ENCODE measurements around the gene GARIN5B. TPM values are rescaled to one million over a fixed set of nuclear protein-coding genes. Genes with fewer than 3 reads are reported as not detected.
A peak's percentile ranks its signal among the peaks of the same experiment; 100 is the strongest.
"Not testable (repeated sequence)": the region's sequence is repeated elsewhere in the genome, so short reads cannot be mapped to it uniquely, and the experiment has no call there.

GARIN5B gene
- total and polyA plus RNA-seq, 5 donors from 2014 or later: not detected

DNA sequence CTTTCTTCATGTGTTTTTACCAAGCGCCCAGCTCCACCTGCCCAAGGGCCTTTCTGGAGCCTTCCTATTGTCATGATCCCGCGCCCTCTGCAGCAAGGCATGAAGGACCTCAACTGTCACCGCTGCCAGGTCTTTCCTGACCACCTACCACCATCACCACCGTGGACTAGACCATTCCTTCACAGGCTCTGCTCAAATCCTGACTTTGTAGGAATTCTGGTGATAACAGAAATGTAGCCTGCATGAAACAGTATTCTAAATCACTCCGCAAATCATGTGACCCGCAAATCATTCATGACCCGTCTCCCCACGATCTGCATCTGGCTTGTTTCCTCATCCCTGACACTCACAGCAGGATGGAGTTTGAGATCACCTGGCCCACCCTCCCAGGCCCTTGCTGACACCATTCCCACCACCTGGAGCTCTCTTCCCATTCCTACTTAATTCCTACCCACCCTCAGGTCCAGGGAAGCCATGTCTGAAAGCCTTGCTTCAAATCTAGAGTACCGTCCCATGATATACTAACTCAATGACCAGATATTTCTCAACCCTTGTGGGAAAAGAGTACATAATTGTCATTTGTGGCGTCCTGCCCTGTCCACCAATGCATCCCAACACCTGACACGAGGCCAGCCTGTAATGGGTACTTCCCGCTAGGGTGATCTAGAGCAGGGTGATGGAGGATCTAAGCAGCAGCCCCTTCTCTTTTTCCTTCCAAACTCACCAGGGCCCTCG lies 43.2 kb upstream of the GARIN5B start:
- H3K36me3 ChIP-seq (ENCODE audit: control insufficient read depth, insufficient read depth, low read length): peaks cover 20% of the 10 kb centered on the region
- H3K4me1 Mint-ChIP-seq: peaks cover 9 to 33% (median 27%) of the 10 kb centered on the region in 4 donors
- no peak for DNase-seq
- H3K9me3 ChIP-seq (ENCODE audit: control insufficient read depth in 2 of 2, low read length in 2 of 2): peaks cover 2 to 7% of the 10 kb centered on the region in 2 experiments
- H3K27me3 ChIP-seq (ENCODE audit: control insufficient read depth, insufficient read depth, low read length): no peaks in the 10 kb centered on the region
- H3K4me3 ChIP-seq (ENCODE audit: low read depth, low read length): peak overlapping the region; percentile 35
- peak overlapping the region; percentile 36 to 87 (median 76) for H3K27ac Mint-ChIP-seq
- H3K27ac ChIP-seq (ENCODE audit: insufficient read depth, low read length, poor library complexity, severe bottlenecking): peak overlapping the region; percentile 25
- peaks cover 9% of the 10 kb centered on the region for H3K27me3 Mint-ChIP-seq
- H3K36me3 Mint-ChIP-seq: peaks cover 23% of the 10 kb centered on the region
- peaks cover 0 to 8% (median 5%) of the 10 kb centered on the region in 7 donors for H3K9me3 Mint-ChIP-seq
- peaks cover 24% of the 10 kb centered on the region for H3K4me1 ChIP-seq (ENCODE audit: control insufficient read depth, insufficient read depth, low read length, poor library complexity, severe bottlenecking)
- no peak for ATAC-seq (ENCODE audit: low read depth in 2 of 2)
- H3K4me3 Mint-ChIP-seq: peak overlapping the region; percentile 84 to 90 (median 88)

DNA sequence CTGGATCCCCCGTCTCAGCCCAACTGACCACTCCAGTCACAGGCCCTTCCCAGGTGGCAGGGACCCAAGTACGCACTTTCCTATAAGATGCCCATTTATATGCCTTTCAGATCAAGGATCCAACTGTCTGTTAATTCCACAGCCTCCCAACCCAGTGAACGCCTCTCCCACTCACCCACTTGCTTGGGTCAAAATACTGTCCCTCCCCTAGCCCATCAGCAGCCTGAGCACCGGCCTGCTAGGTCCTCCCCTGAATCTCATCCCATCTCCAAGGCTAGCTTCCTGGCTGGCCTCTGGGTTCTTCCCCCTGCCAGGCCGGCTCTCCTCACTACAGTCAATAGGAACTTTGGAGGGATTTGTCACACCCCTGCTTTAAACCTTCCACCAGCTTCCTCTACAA lies 42.6 kb upstream of the GARIN5B start:
- H3K27me3 Mint-ChIP-seq: peaks cover 9% of the 10 kb centered on the region
- H3K4me3 Mint-ChIP-seq: peak overlapping the region; percentile 84 to 90 (median 88)
- peaks cover 9 to 33% (median 27%) of the 10 kb centered on the region in 4 donors for H3K4me1 Mint-ChIP-seq
- Histone ChIP-seq H3K27ac (ENCODE audit: insufficient read depth, low read length, poor library complexity, severe bottlenecking) (no peak overlapping the region), H3K36me3 (ENCODE audit: control insufficient read depth, insufficient read depth, low read length) (peaks cover 25% of the 10 kb centered on the region), H3K4me1 (ENCODE audit: control insufficient read depth, insufficient read depth, low read length, poor library complexity, severe bottlenecking) (peaks cover 24% of the 10 kb centered on the region), H3K4me3 (ENCODE audit: low read depth, low read length) (peak overlapping the region; percentile 35), H3K27me3 (ENCODE audit: control insufficient read depth, insufficient read depth, low read length) (no peaks in the 10 kb centered on the region), H3K9me3 (ENCODE audit: control insufficient read depth in 2 of 2, low read length in 2 of 2) (peaks cover 2 to 7% of the 10 kb centered on the region in 2 experiments)
- H3K36me3 Mint-ChIP-seq: peaks cover 23% of the 10 kb centered on the region
- H3K27ac Mint-ChIP-seq: peak overlapping the region; percentile 36 to 84 (median 49)
- H3K9me3 Mint-ChIP-seq: peaks cover 0 to 8% (median 5%) of the 10 kb centered on the region in 7 donors
- no peak for ATAC-seq (ENCODE audit: low read depth in 2 of 2)
- no peak for DNase-seq

DNA sequence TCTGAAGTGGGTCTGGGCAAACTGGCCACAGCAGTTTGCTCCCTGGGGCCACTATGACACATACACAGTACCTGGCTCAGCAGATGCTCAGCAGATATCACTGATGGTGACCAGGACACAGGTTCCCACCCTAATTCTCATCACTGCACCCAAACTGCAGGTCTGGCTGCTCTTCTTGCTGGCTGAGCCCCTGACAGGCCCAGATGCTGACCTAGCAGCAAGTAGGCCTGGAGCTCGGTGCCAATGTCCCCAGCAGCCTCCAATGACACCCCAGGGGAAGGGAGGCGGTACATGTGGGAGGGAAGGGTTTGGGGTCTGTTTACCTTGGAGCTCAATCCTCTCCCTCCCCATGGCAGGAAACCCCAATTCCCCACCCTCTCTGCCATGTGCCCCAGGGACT lies 39.4 kb upstream of the GARIN5B start:
- Histone ChIP-seq H3K4me3 (ENCODE audit: low read depth, low read length) (no peak overlapping the region), H3K27me3 (ENCODE audit: control insufficient read depth, insufficient read depth, low read length) (no peaks in the 10 kb centered on the region), H3K4me1 (ENCODE audit: control insufficient read depth, insufficient read depth, low read length, poor library complexity, severe bottlenecking) (peaks cover 27% of the 10 kb centered on the region), H3K36me3 (ENCODE audit: control insufficient read depth, insufficient read depth, low read length) (peaks cover 30% of the 10 kb centered on the region), H3K9me3 (ENCODE audit: control insufficient read depth in 2 of 2, low read length in 2 of 2) (no peaks in the 10 kb centered on the region), H3K27ac (ENCODE audit: insufficient read depth, low read length, poor library complexity, severe bottlenecking) (no peak overlapping the region)
- Mint-ChIP-seq H3K27me3 (peaks cover 5% of the 10 kb centered on the region), H3K36me3 (peaks cover 23% of the 10 kb centered on the region), H3K4me1 (peaks cover 17 to 34% (median 25%) of the 10 kb centered on the region in 4 donors), H3K4me3 (peak overlapping the region in 1 of 4 donors; percentile 38), H3K9me3 (no peaks in the 10 kb centered on the region), H3K27ac (no peak overlapping the region)
- DNase-seq (no peak), ATAC-seq (ENCODE audit: low read depth in 2 of 2) (no peak)

DNA sequence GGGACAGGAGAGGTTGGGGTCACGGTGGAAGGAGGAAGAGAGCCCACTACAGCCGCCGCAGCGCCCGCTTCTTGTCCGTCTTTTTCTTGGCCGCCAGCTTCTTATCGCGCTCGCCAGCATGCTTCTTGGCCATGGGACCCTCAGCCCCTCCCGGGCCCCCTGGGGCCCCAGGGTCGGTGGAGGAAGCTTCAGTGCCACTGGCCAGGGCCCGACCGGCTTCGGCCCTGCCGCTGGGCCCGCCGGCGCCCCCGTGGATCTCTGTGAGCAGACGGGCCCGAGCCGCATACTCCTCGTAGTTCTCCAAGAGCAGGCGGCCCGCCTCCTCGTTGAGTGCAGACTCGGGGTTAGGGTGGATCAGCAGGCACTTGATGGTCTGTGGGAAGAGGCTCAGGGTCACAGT lies 38.3 kb upstream of the GARIN5B start:
- H3K4me3 ChIP-seq (ENCODE audit: low read depth, low read length); H3K27me3 Mint-ChIP-seq; H3K27me3 ChIP-seq (ENCODE audit: control insufficient read depth, insufficient read depth, low read length); ATAC-seq (ENCODE audit: low read depth in 2 of 2); H3K27ac ChIP-seq (ENCODE audit: insufficient read depth, low read length, poor library complexity, severe bottlenecking); DNase-seq; H3K4me3 Mint-ChIP-seq; H3K9me3 ChIP-seq (ENCODE audit: control insufficient read depth in 2 of 2, low read length in 2 of 2); H3K27ac Mint-ChIP-seq; H3K9me3 Mint-ChIP-seq: not testable (repeated sequence)
- H3K36me3 ChIP-seq (ENCODE audit: control insufficient read depth, insufficient read depth, low read length): peaks cover 30% of the 10 kb centered on the region
- Mint-ChIP-seq H3K36me3 (peaks cover 22% of the 10 kb centered on the region), H3K4me1 (peaks cover 14 to 28% (median 20%) of the 10 kb centered on the region in 4 donors)
- peaks cover 17% of the 10 kb centered on the region for H3K4me1 ChIP-seq (ENCODE audit: control insufficient read depth, insufficient read depth, low read length, poor library complexity, severe bottlenecking)

DNA sequence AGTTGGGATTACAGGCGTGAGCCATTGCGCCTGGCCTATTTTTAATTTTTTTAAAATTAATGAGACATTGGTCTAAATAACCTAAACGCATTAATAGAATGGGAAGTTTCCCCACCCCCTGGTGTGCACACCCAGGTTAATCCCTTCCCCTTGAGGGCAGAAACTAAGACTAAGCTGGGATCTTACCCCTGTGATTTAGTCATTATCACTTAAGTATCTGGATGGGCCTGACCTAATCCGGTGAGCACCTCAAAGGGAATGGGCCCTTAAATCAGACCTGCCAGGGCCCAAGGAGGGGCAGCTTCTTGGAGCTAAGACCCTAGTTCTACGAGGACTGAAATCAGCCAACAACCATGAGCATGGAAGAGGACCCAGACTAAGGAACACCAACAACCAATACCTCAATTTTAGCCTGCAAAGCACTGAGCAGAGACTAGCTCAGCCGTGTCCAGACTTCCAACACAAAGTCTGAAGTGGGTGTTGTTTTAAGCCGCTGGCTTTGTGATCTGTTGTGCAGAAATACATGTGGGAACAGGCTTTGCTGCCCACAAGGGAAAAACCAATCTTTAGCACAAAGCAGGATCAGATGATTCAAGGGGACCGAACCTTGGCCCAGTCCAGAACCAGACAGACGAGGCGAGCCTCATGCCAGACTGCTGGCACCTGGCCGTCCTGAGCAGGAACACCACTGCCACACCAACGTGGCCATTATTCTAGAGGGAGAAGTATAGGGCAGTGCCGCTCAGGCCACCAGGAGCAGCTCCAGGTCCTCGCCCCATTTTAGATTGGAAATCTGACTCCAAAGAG lies 37.4 kb upstream of the GARIN5B start:
- Mint-ChIP-seq H3K4me1 (peaks cover 7 to 19% (median 11%) of the 10 kb centered on the region in 4 donors), H3K27me3 (peaks cover under 1% of the 10 kb centered on the region), H3K9me3 (no peaks in the 10 kb centered on the region), H3K4me3 (peak overlapping the region in 1 of 4 donors; percentile 41), H3K27ac (no peak overlapping the region), H3K36me3 (peaks cover 13% of the 10 kb centered on the region)
- Histone ChIP-seq H3K27ac (ENCODE audit: insufficient read depth, low read length, poor library complexity, severe bottlenecking) (no peak overlapping the region), H3K4me3 (ENCODE audit: low read depth, low read length) (no peak overlapping the region), H3K9me3 (ENCODE audit: control insufficient read depth in 2 of 2, low read length in 2 of 2) (no peaks in the 10 kb centered on the region), H3K36me3 (ENCODE audit: control insufficient read depth, insufficient read depth, low read length) (peaks cover 30% of the 10 kb centered on the region), H3K27me3 (ENCODE audit: control insufficient read depth, insufficient read depth, low read length) (no peaks in the 10 kb centered on the region), H3K4me1 (ENCODE audit: control insufficient read depth, insufficient read depth, low read length, poor library complexity, severe bottlenecking) (peaks cover 8% of the 10 kb centered on the region)
- no peak for DNase-seq
- no peak for ATAC-seq (ENCODE audit: low read depth in 2 of 2)

DNA sequence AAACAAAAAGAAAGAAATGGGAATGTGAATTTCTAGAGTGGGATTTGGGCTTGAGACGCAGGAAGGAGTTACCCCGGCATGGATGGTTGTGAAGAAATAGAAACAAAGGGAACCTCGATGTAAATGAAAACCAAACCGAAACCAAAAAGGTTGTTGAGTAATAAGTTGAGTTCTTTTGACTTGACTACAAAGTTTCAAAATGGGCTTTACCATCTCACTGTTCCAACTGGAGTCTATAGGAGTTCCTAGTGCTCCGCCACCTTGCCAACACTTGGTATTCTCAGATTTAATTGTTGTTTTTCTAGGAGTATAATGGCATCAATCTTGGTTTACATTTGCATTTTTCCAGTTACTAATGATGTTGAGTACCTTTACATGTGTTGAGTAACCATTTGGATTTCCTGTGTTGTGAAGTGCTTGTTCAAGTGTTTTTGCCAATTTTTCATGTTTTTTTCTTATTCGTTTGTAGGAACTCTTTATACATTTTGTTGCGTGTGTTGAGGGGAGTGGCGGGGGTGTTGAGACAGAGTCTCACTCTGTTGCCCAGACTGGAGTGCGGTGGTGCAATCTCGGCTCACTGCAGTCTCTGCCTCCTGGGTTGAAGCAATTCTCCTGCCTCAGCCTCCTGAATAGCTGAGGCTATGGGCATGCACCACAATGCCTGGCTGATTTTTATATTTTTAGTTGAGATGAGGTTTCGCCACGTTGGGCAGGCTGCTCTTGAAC lies 35.3 kb upstream of the GARIN5B start:
- H3K27me3 Mint-ChIP-seq: no peaks in the 10 kb centered on the region
- peaks cover 7% of the 10 kb centered on the region for H3K4me1 ChIP-seq (ENCODE audit: control insufficient read depth, insufficient read depth, low read length, poor library complexity, severe bottlenecking)
- DNase-seq (peak in 1 of 3 donors; percentile 44), ATAC-seq (ENCODE audit: low read depth in 2 of 2) (no peak)
- H3K4me1 Mint-ChIP-seq: peaks cover 7 to 10% (median 9%) of the 10 kb centered on the region in 4 donors
- peak overlapping the region in 2 of 4 donors; percentile 29 to 51 for H3K4me3 Mint-ChIP-seq
- H3K4me3 ChIP-seq (ENCODE audit: low read depth, low read length): peak overlapping the region; percentile 52
- no peaks in the 10 kb centered on the region for H3K9me3 ChIP-seq (ENCODE audit: control insufficient read depth in 2 of 2, low read length in 2 of 2)
- peaks cover 28% of the 10 kb centered on the region for H3K36me3 ChIP-seq (ENCODE audit: control insufficient read depth, insufficient read depth, low read length)
- H3K27me3 ChIP-seq (ENCODE audit: control insufficient read depth, insufficient read depth, low read length): no peaks in the 10 kb centered on the region
- H3K27ac ChIP-seq (ENCODE audit: insufficient read depth, low read length, poor library complexity, severe bottlenecking): no peak overlapping the region
- no peak overlapping the region for H3K27ac Mint-ChIP-seq
- H3K9me3 Mint-ChIP-seq: no peaks in the 10 kb centered on the region
- H3K36me3 Mint-ChIP-seq: peaks cover 12% of the 10 kb centered on the region

All from CD4-positive, CD25-positive, alpha-beta regulatory T cell (primary cell).